ENCODE results near the gene PTGES3. TPM values are rescaled to one million over a fixed set of nuclear protein-coding genes. Genes with fewer than 3 reads are reported as not detected.

PTGES3 gene
- total and polyA plus RNA-seq, 8 donors: 43.3 to 145 (median 97.2) TPM

GRCh38 chr12:56668197-56668457 is 20.0 kb downstream of the PTGES3 start:
- TF ChIP-seq POLR2A (IDR thresholded peaks at IDR 0.05) (no peak), EP300 (IDR thresholded peaks at IDR 0.05) (no peak), CTCF (IDR thresholded peaks at IDR 0.05) (no peak), POLR2AphosphoS5 (IDR thresholded peaks at IDR 0.05) (no peak)
- DNase-seq: no peak
- H3K4me1 ChIP-seq: peaks cover 0 to 27% (median 14%) of the 10 kb centered on the region in 4 donors
- H3K27me3 ChIP-seq: no peaks in the 10 kb centered on the region
- WGBS, 5 donors: 43 to 68% (median 61%) methylated on average over 2 of the region's 2 CpGs
- H3K27ac ChIP-seq: no peak overlapping the region
- intact Hi-C loops (cut with DNase I; ENCODE audit: low total_unique reads): no loop called here
- peaks cover 61 to 99% (median 96%) of the 10 kb centered on the region in 4 donors for H3K36me3 ChIP-seq
- H3K9me3 ChIP-seq: no peaks in the 10 kb centered on the region
- H3K4me3 ChIP-seq: no peak overlapping the region

DNA sequence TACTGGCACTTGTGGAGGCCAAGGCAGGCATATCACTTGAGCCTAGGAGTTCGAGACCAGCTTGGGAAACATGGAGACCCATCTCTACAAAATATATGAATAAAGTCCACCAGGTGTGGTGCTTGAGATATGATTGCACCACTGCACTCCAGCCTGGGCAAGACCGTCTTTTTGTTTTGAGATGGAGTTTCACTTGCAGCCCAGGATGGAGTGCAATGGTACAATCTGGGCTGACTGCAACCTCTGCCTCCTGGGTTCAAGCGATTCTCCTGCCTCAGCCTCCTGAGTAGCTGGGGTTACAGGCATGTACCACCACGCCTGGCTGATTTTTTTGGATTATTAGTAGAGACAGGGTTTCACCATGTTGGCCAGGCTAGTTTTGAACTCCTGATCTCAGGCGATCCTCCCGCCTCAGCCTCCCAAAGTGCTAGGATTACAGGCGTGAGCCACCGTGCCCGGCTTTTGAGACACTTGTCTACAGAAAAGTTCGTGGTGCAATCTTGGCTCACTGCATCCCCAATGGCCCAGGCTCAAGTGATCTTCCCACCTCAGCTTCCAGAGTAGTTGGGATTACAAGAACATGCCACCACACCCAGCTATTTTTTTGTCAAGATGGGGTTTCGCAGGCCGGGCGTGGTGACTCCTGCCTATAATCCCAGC is 26.0 kb downstream of the PTGES3 start:
- Histone ChIP-seq H3K4me1 (peaks cover 0 to 12% (median 0%) of the 10 kb centered on the region in 4 donors), H3K9me3 (no peaks in the 10 kb centered on the region), H3K36me3 (peaks cover 26 to 53% (median 52%) of the 10 kb centered on the region in 4 donors), H3K4me3 (no peak overlapping the region), H3K27ac (no peak overlapping the region), H3K27me3 (no peaks in the 10 kb centered on the region)
- DNase-seq: no peak
- intact Hi-C loops (cut with DNase I; ENCODE audit: low total_unique reads): no loop called here
- 90 to 96% (median 93%) methylated on average over 13 of the region's 13 CpGs for WGBS, 5 donors
- TF ChIP-seq EP300 (IDR thresholded peaks at IDR 0.05) (no peak), POLR2AphosphoS5 (IDR thresholded peaks at IDR 0.05) (no peak), POLR2A (IDR thresholded peaks at IDR 0.05) (no peak), CTCF (IDR thresholded peaks at IDR 0.05) (no peak)

DNA sequence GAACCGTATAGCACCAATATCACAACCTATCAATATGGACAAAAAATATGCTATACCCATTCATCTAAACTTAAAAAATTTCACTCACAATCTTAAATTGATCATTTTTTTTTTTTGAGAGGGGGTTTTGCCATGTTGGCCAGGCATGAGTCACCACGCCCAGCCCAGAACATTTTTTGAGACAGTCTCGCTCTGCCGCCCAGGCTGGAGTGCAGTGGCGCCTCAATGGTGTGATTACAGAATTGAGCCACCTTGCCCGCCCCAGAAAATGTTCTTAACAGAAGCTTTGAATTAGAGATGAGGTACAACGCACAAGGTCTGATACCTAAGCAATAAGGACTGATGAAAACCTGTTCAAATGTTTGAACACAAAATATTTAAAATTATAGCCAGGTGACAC is 26.5 kb downstream of the PTGES3 start:
- H3K9me3 ChIP-seq: no peaks in the 10 kb centered on the region
- 79 to 92% (median 82%) methylated on average over 7 of the region's 7 CpGs for WGBS, 5 donors
- H3K4me1 ChIP-seq: peaks cover 0 to 12% (median 0%) of the 10 kb centered on the region in 4 donors
- DNase-seq: no peak
- H3K4me3 ChIP-seq: no peak overlapping the region
- peaks cover 20 to 48% (median 46%) of the 10 kb centered on the region in 4 donors for H3K36me3 ChIP-seq
- H3K27ac ChIP-seq: no peak overlapping the region
- no peaks in the 10 kb centered on the region for H3K27me3 ChIP-seq
- TF ChIP-seq POLR2A (IDR thresholded peaks at IDR 0.05): no peak
- TF ChIP-seq POLR2AphosphoS5 (IDR thresholded peaks at IDR 0.05): no peak
- no peak for TF ChIP-seq EP300 (IDR thresholded peaks at IDR 0.05)
- no peak for TF ChIP-seq CTCF (IDR thresholded peaks at IDR 0.05)
- intact Hi-C loops (cut with DNase I; ENCODE audit: low total_unique reads): no loop called here

GRCh38 chr12:56658921-56659320 is 29.2 kb downstream of the PTGES3 start:
- Histone ChIP-seq H3K9me3 (peaks cover 0 to 15% (median 10%) of the 10 kb centered on the region in 4 donors), H3K27ac (no peak overlapping the region), H3K4me3 (no peak overlapping the region), H3K4me1 (peaks cover 0 to 12% (median 0%) of the 10 kb centered on the region in 4 donors), H3K27me3 (no peaks in the 10 kb centered on the region), H3K36me3 (peaks cover 6 to 22% (median 20%) of the 10 kb centered on the region in 4 donors)
- no peak for DNase-seq
- intact Hi-C loops (cut with DNase I; ENCODE audit: low total_unique reads): no loop called here
- 54 to 84% (median 66%) methylated on average over 1 of the region's 1 CpG for WGBS, 5 donors
- TF ChIP-seq POLR2AphosphoS5 (IDR thresholded peaks at IDR 0.05) (no peak), EP300 (IDR thresholded peaks at IDR 0.05) (no peak)

Data from stomach (tissue), 9 donors.